NCI-H2081 (cell line): ENCODE data around the gene SPOCK2.

Source experiments
- DNase-seq, 2 experiments: peaks; one replicate each; lab custom pipeline; 2025; lab: John Stamatoyannopoulos, UW

SPOCK2 gene

GRCh38 chr10:72011976-72012512, 76.3 kb downstream of the SPOCK2 start:
- DNase-seq, result no peak

- DNase-seq, result no peak
Observed at GRCh38 chr10:72011468-72011867, 76.9 kb downstream of the SPOCK2 start.

GRCh38 chr10:72011016-72011415, 77.3 kb downstream of the SPOCK2 start:
- no peak for DNase-seq

- no peak for DNase-seq
Observed at GRCh38 chr10:72010234-72010973, 77.9 kb downstream of the SPOCK2 start.

GRCh38 chr10:72009425-72010081, 78.8 kb downstream of the SPOCK2 start:
- peak; percentile 1 to 12 for DNase-seq

- DNase-seq, result no peak
Observed at GRCh38 chr10:72009051-72009424, 79.3 kb downstream of the SPOCK2 start.
